PC-9 (cell line): ENCODE results near the gene CTNNBL1.

Experiments used
- CTCF ChIP-seq: fragments of 200-600 bp; sonication (generic); conservative IDR thresholded peaks from 2 replicates; pipeline ENCODE4 v1.6.1; 2017; ENCODE audit warnings: mixed run types, antibody characterized with exemption, mild to moderate bottlenecking, moderate library complexity
- EZH2 ChIP-seq: fragments of 200-600 bp; sonication (generic); IDR thresholded peaks from 2 replicates; pipeline ENCODE4 v1.8.0; 2017; ENCODE audit warnings: antibody characterized with exemption, low read depth

GRCh38 chr20:37829128-37829527 lies 135.3 kb downstream of the CTNNBL1 start:
- TF ChIP-seq EZH2 (no peak), CTCF (no peak)
